HG02970 (cell line): Measurements from ENCODE around the gene CHRNA4.

Source experiments
- ATAC-seq: cut with Tn5 transposase; IDR thresholded peaks from one replicate; pipeline ENCODE4 v1.9.1; 2021; ENCODE audit warnings: mild to moderate bottlenecking, moderate library complexity, moderate number of reproducible peaks; ENCODE audit not compliant: unreplicated experiment, low FRiP score

The CHRNA4 gene

GRCh38 chr20:63365601-63366389, 4.6 kb upstream of the CHRNA4 start:
- no peak for ATAC-seq

- no peak for ATAC-seq
Observed at GRCh38 chr20:63364801-63365585, 3.8 kb upstream of the CHRNA4 start.

- no peak for ATAC-seq
Observed at GRCh38 chr20:63363981-63364561, 2.9 kb upstream of the CHRNA4 start.

- ATAC-seq = no peak
Observed at GRCh38 chr20:63363013-63363957, 2.1 kb upstream of the CHRNA4 start.

GRCh38 chr20:63362436-63363009, 1.4 kb upstream of the CHRNA4 start:
- ATAC-seq = no peak

- ATAC-seq = no peak
Observed at GRCh38 chr20:63361519-63362435, 628 bp upstream of the CHRNA4 start.

GRCh38 chr20:63359937-63360849, 956 bp downstream of the CHRNA4 start:
- no peak for ATAC-seq

GRCh38 chr20:63359164-63359934, 1.8 kb downstream of the CHRNA4 start:
- no peak for ATAC-seq

- no peak for ATAC-seq
Observed at GRCh38 chr20:63357921-63358905, 2.9 kb downstream of the CHRNA4 start.

GRCh38 chr20:63356931-63357879, 3.9 kb downstream of the CHRNA4 start:
- no peak for ATAC-seq

GRCh38 chr20:63356511-63356910, 4.6 kb downstream of the CHRNA4 start:
- ATAC-seq = no peak

GRCh38 chr20:63355781-63356295, 5.3 kb downstream of the CHRNA4 start:
- ATAC-seq = no peak

- ATAC-seq = no peak
Observed at GRCh38 chr20:63354636-63355350, 6.4 kb downstream of the CHRNA4 start.

- ATAC-seq = no peak
Observed at GRCh38 chr20:63352811-63353221, 8.3 kb downstream of the CHRNA4 start.
